ENCODE data around the gene IL1F10. TPM values are rescaled to one million over a fixed set of nuclear protein-coding genes. Genes with fewer than 3 reads are reported as not detected.

Gene IL1F10, protein sequence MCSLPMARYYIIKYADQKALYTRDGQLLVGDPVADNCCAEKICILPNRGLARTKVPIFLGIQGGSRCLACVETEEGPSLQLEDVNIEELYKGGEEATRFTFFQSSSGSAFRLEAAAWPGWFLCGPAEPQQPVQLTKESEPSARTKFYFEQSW
- total RNA-seq = 10 to 100 TPM in 3 of 4 donors, 1 to 10 TPM in 1; 8.3 to 41.6 (median 20.1) TPM

DNA sequence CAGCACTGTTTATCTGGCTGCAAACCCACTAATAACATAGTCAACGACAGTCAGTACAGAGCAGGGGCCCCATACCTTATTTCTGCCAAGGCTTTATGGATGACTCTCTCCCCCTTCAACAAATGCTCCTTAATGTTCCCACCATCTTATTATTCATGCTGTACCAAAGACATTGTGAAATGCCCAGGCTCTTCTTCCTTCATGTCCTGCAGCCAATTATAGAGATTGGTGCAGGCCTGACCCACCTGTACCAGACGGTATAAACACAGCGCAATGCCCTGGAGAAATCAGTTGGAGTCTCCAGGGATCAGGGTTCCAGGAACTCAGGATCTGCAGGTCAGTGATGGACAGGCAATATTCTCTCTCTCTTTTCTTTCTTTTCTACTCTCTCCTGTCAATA, at the start of gene IL1F10:
Gene IL1F10 (plus strand): TSS at position 290 of the 400 bp plus-strand sequence. CDS start 4,769 bp downstream, outside the sequence.
- TF ChIP-seq POLR2A (IDR thresholded peaks at IDR 0.05) = no peak
- TF ChIP-seq CTCF (IDR thresholded peaks at IDR 0.05) = no peak
- intact Hi-C loops (cut with DNase I; ENCODE audit: low total_unique reads) = no loop called here
- DNase-seq (ENCODE audit: low spot score in 2 of 2) = peak in 1 of 2 donors; percentile 23
- 77 to 89% methylated on average over 3 of the region's 3 CpGs for WGBS, 2 donors
- no peak within 1 kb of the TSS for H3K4me3 ChIP-seq (ENCODE audit: low read depth, poor library complexity, severe bottlenecking)

DNA sequence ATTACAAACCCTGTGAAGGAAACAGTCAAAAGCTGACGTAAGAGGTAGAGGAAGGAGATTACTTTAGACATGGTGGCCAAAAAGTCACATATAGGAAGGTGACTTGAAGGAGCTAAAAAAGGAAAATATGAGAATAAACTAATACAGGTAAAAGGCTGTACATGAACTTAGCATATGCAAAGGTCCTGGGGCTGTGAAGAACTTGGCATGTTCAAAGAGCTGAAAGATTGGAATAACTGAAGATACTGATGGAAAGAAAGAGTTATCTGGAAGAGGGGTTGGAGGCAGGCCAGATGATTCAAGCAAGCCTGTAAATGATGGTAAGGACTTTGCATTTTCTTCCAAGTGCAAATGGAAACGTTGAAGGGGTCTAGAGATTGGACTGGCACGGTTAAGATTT, 49.3 kb upstream of the IL1F10 start:
- no peak for TF ChIP-seq POLR2A (IDR thresholded peaks at IDR 0.05)
- TF ChIP-seq CTCF (IDR thresholded peaks at IDR 0.05) = no peak
- 79 to 86% methylated on average over 3 of the region's 3 CpGs for WGBS, 2 donors
- no peak for DNase-seq (ENCODE audit: low spot score in 2 of 2)
- intact Hi-C loops (cut with DNase I; ENCODE audit: low total_unique reads) = no loop called here
- no peak overlapping the region for H3K4me3 ChIP-seq (ENCODE audit: low read depth, poor library complexity, severe bottlenecking)

GRCh38 chr2:113021312-113021711, 46.5 kb upstream of the IL1F10 start:
- H3K4me3 ChIP-seq (ENCODE audit: low read depth, poor library complexity, severe bottlenecking) = no peak overlapping the region
- DNase-seq (ENCODE audit: low spot score in 2 of 2) = no peak
- intact Hi-C loops (cut with DNase I; ENCODE audit: low total_unique reads) = no loop called here
- no peak for TF ChIP-seq POLR2A (IDR thresholded peaks at IDR 0.05)
- 60 to 71% methylated on average over 4 of the region's 4 CpGs for WGBS, 2 donors

DNA sequence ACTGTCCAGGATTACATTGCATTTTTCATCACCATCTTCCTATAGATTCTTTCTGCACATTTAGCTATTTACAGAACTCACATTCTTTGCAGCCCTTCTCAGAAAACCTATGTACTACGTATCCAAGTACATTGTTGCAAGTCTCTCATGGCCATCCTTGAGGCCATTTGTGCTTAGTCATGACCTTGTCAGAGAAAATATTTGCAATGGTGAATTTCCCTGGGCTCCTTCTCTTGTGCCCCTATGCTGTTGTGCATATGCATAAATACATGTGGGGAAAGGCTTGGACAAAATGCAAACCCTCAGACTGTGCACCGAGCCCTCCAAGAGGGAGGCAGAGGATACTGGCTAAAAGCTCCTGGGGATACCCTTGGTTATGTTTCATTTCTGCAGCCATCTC, 43.0 kb upstream of the IL1F10 start:
- intact Hi-C loops (cut with DNase I; ENCODE audit: low total_unique reads) = no loop called here
- 87 to 89% methylated on average over 2 of the region's 2 CpGs for WGBS, 2 donors
- TF ChIP-seq POLR2A (IDR thresholded peaks at IDR 0.05) (no peak), CTCF (IDR thresholded peaks at IDR 0.05) (no peak)
- DNase-seq (ENCODE audit: low spot score in 2 of 2) = no peak
- H3K4me3 ChIP-seq (ENCODE audit: low read depth, poor library complexity, severe bottlenecking) = no peak overlapping the region

DNA sequence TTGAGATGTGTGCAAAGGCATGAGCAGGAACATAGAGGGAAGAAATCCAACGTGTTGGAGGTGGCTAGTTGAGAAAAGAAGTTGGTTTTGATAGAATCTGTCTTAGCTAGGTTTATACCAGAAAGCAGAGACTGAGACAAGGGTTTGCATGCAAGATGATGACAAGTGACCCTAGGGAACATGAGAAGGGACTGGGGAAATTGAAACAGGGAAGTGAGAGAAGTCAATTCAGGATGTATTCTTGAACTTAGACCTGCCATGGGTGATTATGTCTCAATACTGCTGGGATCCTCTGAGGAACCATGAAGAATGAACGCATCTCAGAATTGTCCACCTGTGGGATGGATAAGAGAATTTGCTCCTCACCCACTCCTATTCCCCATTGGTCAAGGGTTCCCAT, 42.0 kb upstream of the IL1F10 start:
- no peak overlapping the region for H3K4me3 ChIP-seq (ENCODE audit: low read depth, poor library complexity, severe bottlenecking)
- 62 to 75% methylated on average over 2 of the region's 2 CpGs for WGBS, 2 donors
- DNase-seq (ENCODE audit: low spot score in 2 of 2) = no peak
- intact Hi-C loops (cut with DNase I; ENCODE audit: low total_unique reads) = no loop called here
- TF ChIP-seq CTCF (IDR thresholded peaks at IDR 0.05) (no peak), POLR2A (IDR thresholded peaks at IDR 0.05) (no peak)

DNA sequence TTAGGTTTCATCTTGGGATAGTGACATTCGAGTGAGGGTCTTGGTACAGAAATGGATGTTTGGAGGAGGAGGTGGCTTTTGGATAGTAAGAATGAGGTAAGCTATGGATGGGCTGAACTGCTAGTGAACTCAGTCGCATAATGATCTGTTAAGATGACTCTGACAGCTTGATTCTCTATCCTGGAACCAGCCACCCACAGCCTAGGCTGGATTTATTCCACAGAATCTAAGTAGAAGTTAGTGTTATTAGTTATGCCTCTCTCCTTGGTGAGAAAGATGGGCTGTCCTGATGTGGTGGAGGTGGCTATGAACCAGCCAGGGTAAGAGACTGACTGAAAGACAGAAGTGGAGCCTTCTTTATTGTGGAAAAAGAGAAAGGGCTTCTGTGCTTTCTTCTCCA, 40.1 kb upstream of the IL1F10 start:
- H3K4me3 ChIP-seq (ENCODE audit: low read depth, poor library complexity, severe bottlenecking) = no peak overlapping the region
- TF ChIP-seq CTCF (IDR thresholded peaks at IDR 0.05) = no peak
- TF ChIP-seq POLR2A (IDR thresholded peaks at IDR 0.05) = no peak
- DNase-seq (ENCODE audit: low spot score in 2 of 2) = no peak
- 76 to 85% methylated on average over 2 of the region's 2 CpGs for WGBS, 2 donors
- intact Hi-C loops (cut with DNase I; ENCODE audit: low total_unique reads) = no loop called here

Data from lower leg skin (tissue), 4 donors.